Vagina (tissue), 2 donors: ENCODE results near the gene TET2. TPM values are rescaled to one million over a fixed set of nuclear protein-coding genes. Genes with fewer than 3 reads are reported as not detected.

Source experiments
- DNase-seq, 2 donors: peaks; one replicate each; pipeline ENCODE4 v3.0.0-alpha.2; 2017; ENCODE audit errors: extremely low spot score in 2 of 2
- H3K27ac ChIP-seq: fragments of 200-600 bp; sonication (generic); one replicate; pipeline ENCODE4 v1.5.1; 2019
- H3K27me3 ChIP-seq: fragments of 200-600 bp; sonication (generic); one replicate; pipeline ENCODE4 v1.5.1; 2019
- H3K36me3 ChIP-seq, 2 donors: fragments of 200-600 bp; sonication (generic); one replicate each; pipeline ENCODE4 v1.5.1; 2017 to 2019
- H3K4me1 ChIP-seq: fragments of 200-600 bp; sonication (generic); one replicate; pipeline ENCODE4 v1.5.1; 2019
- H3K4me3 ChIP-seq, 2 donors: fragments of 200-600 bp; sonication (generic); 1 replicate in 1 of 2; 2 replicates in 1 of 2; pipeline ENCODE4 v1.5.1; 2016 to 2019
- H3K9me3 ChIP-seq: fragments of 200-600 bp; sonication (generic); one replicate; pipeline ENCODE4 v1.5.1; 2019
- CTCF ChIP-seq, 3 experiments: fragments of 450-650 bp in 2 of 3; fragments of 200-600 bp in 1 of 3; sonication (generic) in 1 of 3; IDR thresholded peaks; one replicate each; pipeline ENCODE4 v1.5.1; 2017 to 2019; ENCODE audit warnings: antibody characterized with exemption in 3 of 3, mild to moderate bottlenecking in 2 of 3, moderate library complexity in 2 of 3
- POLR2A ChIP-seq, 2 donors: fragments of 450-650 bp; IDR thresholded peaks; one replicate each; pipeline ENCODE4 v1.6.1; 2017; ENCODE audit warnings: antibody characterized with exemption in 2 of 2, mild to moderate bottlenecking in 2 of 2, moderate library complexity in 2 of 2
- POLR2AphosphoS5 ChIP-seq, 2 donors: sonication (generic); formaldehyde crosslinking; IDR thresholded peaks; one replicate each; pipeline ENCODE4 v1.9.0; 2017; ENCODE audit warnings: antibody characterized with exemption in 2 of 2, mild to moderate bottlenecking in 2 of 2, low read depth in 1 of 2; ENCODE audit not compliant: insufficient read depth in 1 of 2
- intact Hi-C: fragments of 100-400 bp; cut with DNase I; formaldehyde crosslinking; loops from one replicate; pipeline ENCODE4 v1.15.1; 2023
- small RNA-seq: library from RNA; depleted of rRNA; stranded (forward); fragments of <200 nt; gene quantifications from one replicate; pipeline ENCODE3, GENCODE V24; 2016
- total RNA-seq: library from RNA; depleted of rRNA; stranded (reverse); fragments of >200 nt; gene quantifications from one replicate; pipeline ENCODE4 v1.2.3, GENCODE V29; 2016

Gene TET2
- total RNA-seq, 1 donor from 2014 or later: 31.9 TPM

- TF ChIP-seq CTCF (IDR thresholded peaks at IDR 0.05): no peak
- no peak for TF ChIP-seq POLR2A (IDR thresholded peaks at IDR 0.05)
- no peak for TF ChIP-seq POLR2AphosphoS5 (IDR thresholded peaks at IDR 0.05; ENCODE audit: insufficient read depth in 1 of 2, low read depth in 1 of 2)
- Histone ChIP-seq H3K4me1 (no peaks in the 10 kb centered on the region), H3K27ac (no peak overlapping the region), H3K4me3 (no peak overlapping the region), H3K9me3 (no peaks in the 10 kb centered on the region), H3K36me3 (no peaks in the 10 kb centered on the region), H3K27me3 (no peaks in the 10 kb centered on the region)
- DNase-seq: no peak
- intact Hi-C loops: no loop called here
These were observed 181.3 kb downstream of the TET2 start for GRCh38 chr4:105327956-105328355.

GRCh38 chr4:105329081-105329480, 182.4 kb downstream of the TET2 start:
- no peaks in the 10 kb centered on the region for H3K9me3 ChIP-seq
- no peak overlapping the region for H3K27ac ChIP-seq
- DNase-seq: no peak
- no peak for TF ChIP-seq CTCF (IDR thresholded peaks at IDR 0.05)
- no peak for TF ChIP-seq POLR2A (IDR thresholded peaks at IDR 0.05)
- no peak for TF ChIP-seq POLR2AphosphoS5 (IDR thresholded peaks at IDR 0.05; ENCODE audit: insufficient read depth in 1 of 2, low read depth in 1 of 2)
- H3K36me3 ChIP-seq: no peaks in the 10 kb centered on the region
- H3K27me3 ChIP-seq: no peaks in the 10 kb centered on the region
- intact Hi-C loops: no loop called here
- no peak overlapping the region for H3K4me3 ChIP-seq
- no peaks in the 10 kb centered on the region for H3K4me1 ChIP-seq

Small RNAs within 50 kb of the gene (small RNA-seq; reads per million reads assigned to genes)
- not detected for gene RF00322
- gene RN7SL89P: not detected
